HEK293T (cell line): ENCODE measurements around the gene FERMT2.
"Not testable (repeated sequence)": the region's sequence is repeated elsewhere in the genome, so short reads cannot be mapped to it uniquely, and the experiment has no call there.

Source experiments
- CTCF ChIA-PET: fragments of 350-600 bp; formaldehyde crosslinking; extraction: SDS; loops from one replicate; lab custom pipeline; 2021; ENCODE audit warnings: antibody characterized with exemption, inconsistent platforms; lab: Yijun Ruan, JAX
- POLR2A ChIA-PET: fragments of 350-600 bp; formaldehyde crosslinking; extraction: SDS; loops from one replicate; lab custom pipeline; 2020; ENCODE audit warnings: antibody characterized with exemption, inconsistent platforms; lab: Yijun Ruan, JAX
- DNase-seq: peaks from one replicate; pipeline ENCODE4 v3.0.0; 2012; ENCODE audit warnings: mixed read lengths; ENCODE audit errors: extremely low spot score
- ARNT ChIP-seq: fragments of 450-650 bp; IDR thresholded peaks from 2 replicates; pipeline ENCODE4 v1.6.1; 2017; ENCODE audit warnings: mild to moderate bottlenecking
- BHLHE40 ChIP-seq: fragments of 450-650 bp; IDR thresholded peaks from 2 replicates; pipeline ENCODE4 v1.6.1; 2016; ENCODE audit warnings: mild to moderate bottlenecking, moderate library complexity, borderline replicate concordance
- CTBP1 ChIP-seq: fragments of 450-650 bp; IDR thresholded peaks from 2 replicates; pipeline ENCODE4 v1.6.1; 2016; ENCODE audit warnings: borderline replicate concordance
- ELF4 ChIP-seq: fragments of 450-650 bp; IDR thresholded peaks from 2 replicates; pipeline ENCODE4 v1.6.1; 2017; ENCODE audit warnings: antibody characterized with exemption
- FOXA1 ChIP-seq: fragments of 450-650 bp; IDR thresholded peaks from 2 replicates; pipeline ENCODE4 v1.6.1; 2016; ENCODE audit warnings: mild to moderate bottlenecking
- FOXK2 ChIP-seq: fragments of 450-650 bp; IDR thresholded peaks from 2 replicates; pipeline ENCODE4 v1.6.1; 2016; ENCODE audit warnings: mild to moderate bottlenecking
- FOXM1 ChIP-seq: fragments of 450-650 bp; IDR thresholded peaks from 2 replicates; pipeline ENCODE4 v1.6.1; 2017; ENCODE audit warnings: mild to moderate bottlenecking, borderline replicate concordance
- HDGF ChIP-seq: fragments of 450-650 bp; IDR thresholded peaks from 2 replicates; pipeline ENCODE4 v1.6.1; 2017; ENCODE audit warnings: antibody characterized with exemption, borderline replicate concordance
- L3MBTL2 ChIP-seq: fragments of 450-650 bp; conservative IDR thresholded peaks from 2 replicates; pipeline ENCODE4 v1.6.1; 2016; ENCODE audit warnings: mild to moderate bottlenecking
- LEF1 ChIP-seq: fragments of 450-650 bp; IDR thresholded peaks from 2 replicates; pipeline ENCODE4 v1.6.1; 2017; ENCODE audit warnings: mild to moderate bottlenecking, borderline replicate concordance
- NFRKB ChIP-seq: fragments of 450-650 bp; IDR thresholded peaks from 2 replicates; pipeline ENCODE4 v1.6.1; 2016; ENCODE audit warnings: mild to moderate bottlenecking, moderate library complexity
- SP1 ChIP-seq: fragments of 450-650 bp; IDR thresholded peaks from 2 replicates; pipeline ENCODE4 v1.6.1; 2017
- SUZ12 ChIP-seq: fragments of 450-650 bp; IDR thresholded peaks from 2 replicates; pipeline ENCODE4 v1.6.1; 2016; ENCODE audit warnings: mild to moderate bottlenecking
- TARDBP ChIP-seq: fragments of 450-650 bp; IDR thresholded peaks from 2 replicates; pipeline ENCODE4 v1.6.1; 2016
- ZNF384 ChIP-seq: fragments of 450-650 bp; IDR thresholded peaks from 2 replicates; pipeline ENCODE4 v1.6.1; 2016

FERMT2 gene

GRCh38 chr14:52922059-52922458, 28.8 kb downstream of the FERMT2 start:
- DNase-seq = no peak
- CTCF ChIA-PET = interaction anchor here (1.1 to 1.7 kb wide), 2 partner anchors 12 to 15 kb away, joined by 3 to 4 read pairs; no protein-coding TSS in a partner anchor
- TF ChIP-seq ELF4 = no peak
- POLR2A ChIA-PET = interaction anchor here (1.3 to 1.4 kb wide), 2 partner anchors 12 to 14 kb away, joined by 3 to 4 read pairs; no protein-coding TSS in a partner anchor

DNA sequence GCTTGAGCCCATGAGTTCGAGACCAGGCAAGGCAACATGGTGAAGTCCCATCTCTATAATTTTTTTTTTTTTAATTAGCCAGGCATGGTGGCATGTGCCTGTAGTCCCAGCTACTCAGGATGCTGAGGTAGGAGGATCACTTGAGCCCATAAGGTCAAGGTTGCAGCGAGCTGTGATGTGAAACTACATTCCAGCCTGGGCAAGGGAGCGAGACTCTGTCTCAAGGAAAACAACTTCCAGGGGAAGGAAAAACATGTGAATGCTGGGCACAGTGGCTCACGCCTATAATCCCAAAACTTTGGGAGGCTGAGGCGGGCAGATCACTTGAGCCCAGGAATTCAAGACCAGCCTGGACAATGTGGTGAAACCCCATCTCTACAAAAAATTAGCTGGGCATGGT, 30.4 kb downstream of the FERMT2 start:
- POLR2A ChIA-PET = interaction anchor here (1.1 kb wide), 1 partner anchor 34 kb away, joined by 3 read pairs; no protein-coding TSS in a partner anchor
- DNase-seq = not testable (repeated sequence)
- CTCF ChIA-PET = interaction anchor here (0.6 kb wide), 1 partner anchor 386 kb away, joined by 4 read pairs; no protein-coding TSS in a partner anchor

DNA sequence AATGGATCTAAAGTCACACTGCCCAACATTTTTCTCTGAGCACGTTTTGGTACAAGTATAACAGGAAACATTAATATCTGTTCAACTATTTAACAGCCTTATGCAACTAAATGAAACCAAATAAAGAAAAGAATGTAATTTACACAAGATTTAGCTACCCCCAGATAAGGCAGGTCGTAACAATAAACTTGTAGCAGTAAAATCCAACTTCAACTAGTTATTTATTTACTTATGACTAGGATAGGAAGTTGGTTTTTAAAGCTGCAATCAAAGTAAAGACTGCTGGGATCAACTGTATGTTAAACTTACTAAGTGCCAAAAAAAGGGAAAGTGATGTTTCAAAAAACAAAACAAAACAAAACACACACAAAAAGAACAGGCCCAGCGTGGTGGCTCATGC, 30.9 kb downstream of the FERMT2 start:
- ChIA-PET CTCF (interaction anchor here (0.6 kb wide), 1 partner anchor 387 kb away, joined by 4 read pairs; no protein-coding TSS in a partner anchor), POLR2A (no interaction called here)
- TF ChIP-seq SP1 = no peak
- no peak for TF ChIP-seq L3MBTL2
- no peak for DNase-seq

DNA sequence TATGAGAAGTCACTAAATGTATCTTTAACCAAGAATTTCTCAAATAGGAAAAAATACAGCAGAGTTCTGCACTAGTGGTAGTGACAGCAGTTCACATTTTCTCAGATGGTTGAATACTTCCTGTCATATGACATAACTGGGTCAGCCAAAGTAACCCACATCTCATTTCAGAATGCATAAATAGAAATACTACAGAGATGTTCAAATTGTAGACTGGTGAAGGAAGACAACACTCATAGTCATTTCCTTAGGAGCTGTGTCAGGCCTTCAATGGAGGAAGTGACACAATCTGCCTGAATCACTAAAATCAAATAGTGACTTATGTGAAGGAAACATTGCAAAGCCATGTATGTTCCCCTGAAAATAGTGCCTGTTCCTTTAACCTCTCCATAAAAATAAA, 32.4 kb downstream of the FERMT2 start:
- ChIA-PET POLR2A (no interaction called here), CTCF (interaction anchor here (0.6 kb wide), 1 partner anchor 388 kb away, joined by 3 read pairs; no protein-coding TSS in a partner anchor)
- no peak for DNase-seq
- TF ChIP-seq FOXK2 (no peak), ARNT (no peak), SUZ12 (no peak), ZNF384 (no peak), HDGF (no peak)

GRCh38 chr14:52917735-52918134, 33.1 kb downstream of the FERMT2 start:
- ChIA-PET CTCF (no interaction called here), POLR2A (no interaction called here)
- DNase-seq = no peak
- TF ChIP-seq FOXM1 (no peak), HDGF (no peak), LEF1 (no peak), SP1 (no peak), FOXK2 (no peak)

DNA sequence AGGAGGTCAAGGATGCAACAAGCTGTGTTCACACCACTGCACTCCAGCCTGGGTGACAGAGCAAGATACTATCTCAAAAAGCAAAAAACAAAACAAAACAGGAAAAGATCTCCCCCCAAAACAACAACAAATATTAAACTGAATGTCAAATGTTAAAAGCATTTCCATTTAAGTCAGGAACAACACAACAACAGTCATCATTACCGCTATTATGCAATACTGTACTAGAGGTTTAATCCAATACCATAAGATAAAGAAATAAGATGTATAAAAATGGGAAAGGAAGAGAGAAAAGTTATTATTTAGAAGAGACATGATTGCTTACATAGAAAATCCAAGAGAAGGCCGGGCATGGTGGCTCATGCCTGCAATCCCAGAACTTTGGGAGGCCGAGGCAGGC, 36.6 kb downstream of the FERMT2 start:
- no peak for DNase-seq
- CTCF ChIA-PET = interaction anchor here (0.7 kb wide), 1 partner anchor 708 kb away, joined by 3 read pairs; no protein-coding TSS in a partner anchor
- no peak for TF ChIP-seq ZNF384
- TF ChIP-seq NFRKB = no peak
- TF ChIP-seq BHLHE40 = no peak
- TF ChIP-seq FOXK2 = no peak
- TF ChIP-seq FOXM1 = no peak
- no peak for TF ChIP-seq L3MBTL2
- TF ChIP-seq HDGF = no peak
- no peak for TF ChIP-seq FOXA1
- no peak for TF ChIP-seq TARDBP
- POLR2A ChIA-PET = no interaction called here

DNA sequence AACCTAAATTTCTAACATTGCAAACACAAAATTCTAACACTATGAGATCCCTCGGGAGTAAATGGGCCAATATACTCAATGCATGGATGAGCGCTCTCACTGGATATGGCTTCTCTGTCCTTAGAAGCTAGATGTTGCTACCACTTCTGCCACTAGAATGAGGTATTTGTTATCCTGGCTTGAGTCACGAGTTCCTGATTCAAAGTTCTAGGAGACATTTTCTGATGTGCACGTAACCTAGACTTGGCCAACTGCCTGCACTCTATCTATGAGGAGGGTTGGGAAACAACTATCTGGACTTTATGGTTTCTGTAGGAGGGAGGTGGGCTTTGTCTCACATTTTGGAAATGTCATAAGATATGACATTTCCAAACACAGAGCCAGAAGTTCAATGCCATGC, 37.6 kb downstream of the FERMT2 start:
- DNase-seq = no peak
- ChIA-PET POLR2A (no interaction called here), CTCF (no interaction called here)
- TF ChIP-seq ZNF384 = no peak
- no peak for TF ChIP-seq SP1
- TF ChIP-seq L3MBTL2 = no peak
- no peak for TF ChIP-seq CTBP1
- no peak for TF ChIP-seq NFRKB

DNA sequence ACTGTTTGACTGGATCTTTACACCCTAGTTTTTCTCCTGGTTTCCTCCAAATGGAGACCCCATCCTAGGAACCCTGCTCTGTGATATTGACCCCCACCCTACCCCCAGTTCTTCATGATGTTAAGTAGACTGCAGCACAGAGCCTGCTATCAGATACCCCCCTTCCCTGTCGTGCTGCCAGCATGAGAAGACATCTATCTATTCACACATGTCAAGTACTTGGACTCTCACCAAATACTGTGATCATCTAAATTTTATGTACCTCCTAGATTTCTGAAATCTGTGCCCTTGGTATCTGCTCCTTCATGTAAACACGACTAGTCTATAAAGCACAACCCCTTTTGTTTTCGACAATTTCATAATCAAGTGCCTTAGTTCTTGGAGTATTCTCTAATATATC, 38.9 kb downstream of the FERMT2 start:
- ChIA-PET CTCF (no interaction called here), POLR2A (no interaction called here)
- DNase-seq = no peak
- no peak for TF ChIP-seq FOXA1
- no peak for TF ChIP-seq ARNT
- no peak for TF ChIP-seq FOXM1
- TF ChIP-seq BHLHE40 = no peak
- TF ChIP-seq TARDBP = no peak
- TF ChIP-seq ZNF384 = no peak
- TF ChIP-seq CTBP1 = no peak
- no peak for TF ChIP-seq FOXK2
- TF ChIP-seq LEF1 = no peak
- no peak for TF ChIP-seq HDGF

GRCh38 chr14:52910572-52910971, 40.3 kb downstream of the FERMT2 start:
- DNase-seq = no peak
- ChIA-PET CTCF (interaction anchor here (0.6 to 0.8 kb wide), 2 partner anchors 12 to 39 kb away, joined by 3 to 5 read pairs; no protein-coding TSS in a partner anchor), POLR2A (interaction anchor here (1.2 kb wide), 1 partner anchor 11 kb away, joined by 4 read pairs; no protein-coding TSS in a partner anchor)
- TF ChIP-seq SP1 = no peak
- no peak for TF ChIP-seq TARDBP
- no peak for TF ChIP-seq CTBP1
- TF ChIP-seq HDGF = no peak
- no peak for TF ChIP-seq FOXK2
- no peak for TF ChIP-seq ZNF384
- TF ChIP-seq FOXA1 = no peak
